OCI-M2 (cell line): ENCODE measurements around the gene PBRM1.

ENCODE experiments used
- DNase-seq: peaks from one replicate; lab custom pipeline; 2025; ENCODE audit not compliant: unreplicated experiment; lab: John Stamatoyannopoulos, UW

PBRM1 gene

GRCh38 chr3:52525680-52526561, 159.8 kb downstream of the PBRM1 start:
- no peak for DNase-seq

DNA sequence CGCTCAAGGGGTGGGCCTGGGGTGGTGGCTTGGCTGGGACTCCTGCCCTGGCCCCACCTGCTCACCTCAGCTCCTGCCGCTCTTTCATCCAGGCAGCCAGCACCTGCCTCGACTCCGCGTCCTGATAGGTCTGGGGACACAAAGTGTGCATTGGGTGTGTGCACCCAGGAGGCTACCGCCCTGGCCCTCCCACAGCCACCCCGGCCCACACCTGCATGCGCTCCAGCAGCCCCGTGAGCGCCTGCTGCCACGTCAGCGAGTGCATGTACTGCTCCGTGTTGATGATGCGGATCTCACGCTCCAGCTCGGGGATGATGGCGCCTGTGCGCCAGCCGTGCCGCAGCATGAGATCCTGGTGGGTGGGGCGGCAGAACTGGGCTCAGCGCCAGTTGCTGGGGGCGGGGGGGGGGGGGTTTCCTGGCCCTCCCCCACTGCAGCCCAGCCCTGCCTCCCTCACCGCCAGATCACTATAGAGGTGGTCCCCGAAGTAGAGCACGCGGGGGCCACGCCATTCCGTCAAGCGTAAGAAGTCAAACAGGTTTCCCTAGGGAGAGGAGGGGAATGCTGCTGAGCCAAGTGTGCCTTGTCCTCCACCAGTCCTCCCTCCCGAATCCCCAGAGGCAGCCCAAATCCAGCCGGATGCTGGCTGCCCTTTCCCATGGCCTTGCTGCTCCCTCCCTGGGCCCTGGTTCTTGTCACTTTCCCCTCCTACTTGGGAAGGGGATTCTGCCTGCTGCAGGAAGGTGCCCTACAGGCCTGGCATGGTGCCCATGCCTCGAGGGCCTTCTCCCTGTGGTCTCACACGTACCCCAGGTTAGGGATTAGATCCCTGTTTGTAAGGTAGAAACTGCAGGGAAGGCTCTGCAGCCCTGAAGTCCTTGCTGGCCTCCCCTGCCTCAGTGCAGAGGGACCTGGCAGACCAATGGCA, 160.7 kb downstream of the PBRM1 start:
- DNase-seq = no peak

DNA sequence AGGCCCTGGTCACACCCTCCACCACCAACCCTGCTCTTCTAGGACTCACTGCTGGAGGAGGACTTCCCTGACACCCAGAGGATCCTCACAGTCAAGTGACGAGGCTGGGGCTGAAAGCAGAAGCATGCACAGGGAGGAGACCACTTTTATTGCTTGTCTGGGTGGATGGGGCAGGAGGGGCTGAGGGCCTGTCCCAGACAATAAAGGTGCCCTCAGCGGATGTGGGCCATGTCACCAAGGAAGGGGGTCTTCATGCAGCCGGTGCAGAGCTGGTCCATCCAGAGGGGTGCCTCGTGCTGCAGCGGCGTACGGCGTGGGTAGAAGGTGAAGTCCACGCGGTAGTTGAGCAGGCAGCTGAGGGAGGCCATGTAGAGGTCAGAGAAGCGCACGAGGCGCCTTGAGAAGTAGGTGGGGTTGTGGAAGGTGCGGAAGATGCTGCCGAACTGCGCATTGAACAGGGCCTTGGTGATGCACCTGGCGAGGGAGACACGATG, 161.4 kb downstream of the PBRM1 start:
- DNase-seq = no peak

DNA sequence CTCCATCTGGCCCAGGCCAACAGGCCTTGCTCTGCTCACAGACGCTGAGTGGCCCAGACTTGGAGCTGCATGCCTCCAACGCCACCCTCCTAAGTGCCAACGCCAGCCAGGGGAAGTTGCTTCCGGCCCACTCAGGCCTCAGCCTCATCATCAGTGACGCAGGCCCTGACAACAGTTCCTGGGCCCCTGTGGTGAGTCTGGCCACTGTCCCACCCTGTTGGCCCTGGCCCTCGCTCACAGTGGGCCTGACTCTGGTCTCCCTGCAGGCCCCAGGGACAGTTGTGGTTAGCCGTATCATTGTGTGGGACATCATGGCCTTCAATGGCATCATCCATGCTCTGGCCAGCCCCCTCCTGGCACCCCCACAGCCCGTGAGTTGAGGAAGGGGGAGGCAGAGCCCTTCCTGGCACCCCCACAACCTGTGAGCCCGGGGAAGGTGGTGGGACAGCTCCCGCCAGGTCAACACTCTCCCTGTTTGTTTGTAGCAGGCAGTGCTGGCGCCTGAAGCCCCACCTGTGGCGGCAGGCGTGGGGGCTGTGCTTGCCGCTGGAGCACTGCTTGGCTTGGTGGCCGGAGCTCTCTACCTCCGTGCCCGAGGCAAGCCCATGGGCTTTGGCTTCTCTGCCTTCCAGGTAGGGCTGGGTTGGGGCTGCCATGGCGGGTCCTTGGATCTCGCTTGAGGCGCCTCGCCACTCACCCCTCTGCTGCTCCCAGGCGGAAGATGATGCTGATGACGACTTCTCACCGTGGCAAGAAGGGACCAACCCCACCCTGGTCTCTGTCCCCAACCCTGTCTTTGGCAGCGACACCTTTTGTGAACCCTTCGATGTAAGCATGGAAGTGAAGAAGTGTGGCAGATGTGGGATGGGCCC, 162.1 kb downstream of the PBRM1 start:
- no peak for DNase-seq

GRCh38 chr3:52522651-52523251, 163.0 kb downstream of the PBRM1 start:
- no peak for DNase-seq

DNA sequence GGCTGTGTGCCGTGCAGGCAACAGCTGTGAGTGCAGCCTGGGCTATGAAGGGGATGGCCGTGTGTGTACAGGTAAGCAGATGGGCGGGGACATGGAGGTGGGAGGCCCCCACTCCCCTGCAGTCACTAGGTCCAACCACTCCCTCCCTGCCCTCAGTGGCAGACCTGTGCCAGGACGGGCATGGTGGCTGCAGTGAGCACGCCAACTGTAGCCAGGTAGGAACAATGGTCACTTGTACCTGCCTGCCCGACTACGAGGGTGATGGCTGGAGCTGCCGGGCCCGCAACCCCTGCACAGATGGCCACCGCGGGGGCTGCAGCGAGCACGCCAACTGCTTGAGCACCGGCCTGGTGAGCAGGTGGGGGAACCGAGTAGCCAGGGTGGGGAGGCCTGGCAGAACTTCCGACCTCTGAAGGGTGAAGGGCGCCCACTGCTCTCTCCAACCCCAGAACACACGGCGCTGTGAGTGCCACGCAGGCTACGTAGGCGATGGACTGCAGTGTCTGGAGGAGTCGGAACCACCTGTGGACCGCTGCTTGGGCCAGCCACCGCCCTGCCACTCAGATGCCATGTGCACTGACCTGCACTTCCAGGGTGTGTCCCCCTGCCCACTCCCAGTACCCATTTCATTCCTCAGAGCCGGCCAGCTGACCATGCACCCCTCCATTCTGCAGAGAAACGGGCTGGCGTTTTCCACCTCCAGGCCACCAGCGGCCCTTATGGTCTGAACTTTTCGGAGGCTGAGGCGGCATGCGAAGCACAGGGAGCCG, 163.6 kb downstream of the PBRM1 start:
- no peak for DNase-seq

DNA sequence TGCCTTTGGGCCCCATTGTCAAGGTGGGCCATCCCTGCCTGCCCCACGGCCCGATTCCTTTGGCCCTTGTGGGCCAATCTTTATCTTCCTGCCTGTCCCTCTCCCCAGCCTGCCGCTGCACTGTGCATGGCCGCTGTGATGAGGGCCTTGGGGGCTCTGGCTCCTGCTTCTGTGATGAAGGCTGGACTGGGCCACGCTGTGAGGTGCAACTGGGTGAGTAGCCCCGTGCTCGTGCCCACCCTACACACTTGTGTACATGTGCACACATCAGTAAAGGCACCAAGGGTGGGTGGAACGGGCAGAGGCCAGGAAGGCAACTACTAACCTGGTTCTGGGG, 164.3 kb downstream of the PBRM1 start:
- no peak for DNase-seq

DNA sequence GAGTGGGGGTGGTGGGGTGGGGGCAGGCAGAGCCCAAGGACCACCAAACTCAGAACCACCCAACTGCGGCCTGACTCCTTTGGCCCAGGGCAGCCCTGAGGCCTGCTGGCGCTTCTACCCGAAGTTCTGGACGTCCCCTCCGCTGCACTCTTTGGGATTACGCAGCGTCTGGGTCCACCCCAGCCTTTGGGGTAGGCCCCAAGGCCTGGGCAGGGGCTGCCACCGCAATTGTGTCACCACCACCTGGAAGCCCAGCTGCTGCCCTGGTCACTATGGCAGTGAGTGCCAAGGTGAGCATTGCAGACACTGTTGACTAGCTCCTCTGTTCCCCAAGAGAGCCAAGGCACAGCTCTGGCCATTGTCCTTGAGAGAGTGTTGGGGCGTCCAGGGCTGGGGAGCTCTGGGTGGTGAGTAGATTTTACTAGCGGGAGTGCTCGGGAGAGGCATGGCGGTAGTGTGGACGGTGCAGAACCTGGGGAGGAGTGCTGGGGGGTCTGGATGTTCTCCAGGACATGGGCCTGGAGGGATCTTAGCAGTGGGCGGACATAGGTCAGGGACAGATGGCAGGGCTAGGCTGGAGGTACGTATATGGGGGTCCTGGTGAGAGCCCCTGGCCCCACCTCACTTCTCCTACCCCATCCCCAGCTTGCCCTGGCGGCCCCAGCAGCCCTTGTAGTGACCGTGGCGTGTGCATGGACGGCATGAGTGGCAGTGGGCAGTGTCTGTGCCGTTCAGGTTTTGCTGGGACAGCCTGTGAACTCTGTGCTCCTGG, 164.8 kb downstream of the PBRM1 start:
- DNase-seq = no peak

GRCh38 chr3:52520141-52520667, 165.5 kb downstream of the PBRM1 start:
- DNase-seq = no peak

DNA sequence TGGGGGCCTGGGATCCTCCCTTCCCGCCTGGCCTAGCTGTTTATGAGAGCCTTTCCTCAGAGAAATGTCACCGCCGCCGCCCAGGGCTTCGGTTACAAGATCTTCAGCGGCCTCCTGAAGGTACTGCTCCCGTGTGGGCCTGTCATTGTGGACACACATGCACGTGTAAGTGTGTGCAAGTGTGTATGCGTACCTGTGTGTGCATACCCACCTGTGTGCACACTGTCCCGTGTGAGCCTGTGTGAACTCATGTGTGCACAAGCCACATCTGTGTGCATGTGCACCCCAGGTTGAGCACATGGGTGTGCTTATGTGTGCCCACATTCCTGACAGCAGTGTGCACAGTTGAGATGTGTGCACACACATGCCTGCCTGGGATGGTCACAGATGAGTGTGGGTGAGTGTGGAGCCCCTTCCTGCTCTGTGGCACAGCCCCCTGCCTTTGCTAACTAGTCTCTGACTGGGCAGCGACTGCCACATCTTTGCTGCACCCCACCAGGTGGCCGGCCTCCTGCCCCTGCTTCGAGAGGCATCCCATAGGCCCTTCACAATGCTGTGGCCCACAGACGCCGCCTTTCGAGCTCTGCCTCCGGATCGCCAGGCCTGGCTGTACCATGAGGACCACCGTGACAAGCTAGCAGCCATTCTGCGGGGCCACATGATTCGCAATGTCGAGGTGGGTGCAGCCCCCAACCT, 166.1 kb downstream of the PBRM1 start:
- DNase-seq = no peak

DNA sequence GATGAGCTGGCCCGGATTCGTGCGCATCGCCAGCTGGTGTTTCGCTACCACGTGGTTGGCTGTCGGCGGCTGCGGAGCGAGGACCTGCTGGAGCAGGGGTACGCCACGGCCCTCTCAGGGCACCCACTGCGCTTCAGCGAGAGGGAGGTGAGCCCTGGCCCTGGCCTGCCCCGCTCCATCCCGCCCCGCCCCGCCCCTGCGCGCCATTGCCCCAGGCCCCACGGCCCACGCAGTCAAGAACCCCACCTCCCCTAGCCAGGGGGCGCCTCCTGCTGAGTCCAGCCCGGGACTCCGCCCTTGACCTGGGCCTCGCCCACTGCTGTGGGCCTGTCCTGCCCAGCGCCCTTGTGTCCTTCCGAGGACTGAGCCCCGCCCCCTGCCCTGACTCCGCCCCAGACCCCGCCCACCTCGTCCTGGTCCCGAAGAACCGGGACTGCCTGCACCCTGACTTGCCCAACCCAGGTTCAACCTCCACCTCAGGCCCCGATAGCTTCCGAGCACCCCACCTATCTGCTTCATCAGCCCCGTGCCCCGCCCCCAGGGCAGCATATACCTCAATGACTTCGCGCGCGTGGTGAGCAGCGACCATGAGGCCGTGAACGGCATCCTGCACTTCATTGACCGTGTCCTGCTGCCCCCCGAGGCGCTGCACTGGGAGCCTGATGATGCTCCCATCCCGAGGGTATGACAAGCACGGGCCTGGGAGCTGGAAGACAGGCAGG, 166.8 kb downstream of the PBRM1 start:
- DNase-seq = no peak

- no peak for DNase-seq
Measured at GRCh38 chr3:52517796-52518722, 167.7 kb downstream of the PBRM1 start.

GRCh38 chr3:52516509-52517195, 169.1 kb downstream of the PBRM1 start:
- DNase-seq = no peak

GRCh38 chr3:52515192-52515591, 170.5 kb downstream of the PBRM1 start:
- no peak for DNase-seq

GRCh38 chr3:52514576-52514975, 171.1 kb downstream of the PBRM1 start:
- DNase-seq = no peak

GRCh38 chr3:52513281-52513680, 172.4 kb downstream of the PBRM1 start:
- no peak for DNase-seq
